Cerebellar nuclear complex (tissue), 1 donor: ENCODE results near the gene RAB25.
A peak's percentile ranks its signal among the peaks of the same experiment; 100 is the strongest.
"Not testable (repeated sequence)": the region's sequence is repeated elsewhere in the genome, so short reads cannot be mapped to it uniquely, and the experiment has no call there.

ENCODE experiments used
- DNase-seq, 2 experiments: peaks; one replicate each; lab custom pipeline; 2025; lab: John Stamatoyannopoulos, UW

RAB25 gene

GRCh38 chr1:156102633-156103511, 41.9 kb downstream of the RAB25 start:
- no peak for DNase-seq

GRCh38 chr1:156103521-156103947, 42.6 kb downstream of the RAB25 start:
- DNase-seq = no peak

GRCh38 chr1:156104065-156104810, 43.3 kb downstream of the RAB25 start:
- no peak for DNase-seq

- DNase-seq = no peak
Observed at GRCh38 chr1:156104861-156105832, 44.2 kb downstream of the RAB25 start.

- DNase-seq = no peak
Observed at GRCh38 chr1:156106624-156107488, 45.9 kb downstream of the RAB25 start.

GRCh38 chr1:156108057-156108456, 47.1 kb downstream of the RAB25 start:
- DNase-seq = no peak

- no peak for DNase-seq
Observed at GRCh38 chr1:156108664-156109241, 47.8 kb downstream of the RAB25 start.

GRCh38 chr1:156110252-156110651, 49.3 kb downstream of the RAB25 start:
- no peak for DNase-seq

- DNase-seq = no peak
Observed at GRCh38 chr1:156111355-156111962, 50.5 kb downstream of the RAB25 start.

- DNase-seq = no peak
Observed at GRCh38 chr1:156112276-156113137, 51.5 kb downstream of the RAB25 start.

GRCh38 chr1:156113282-156113950, 52.5 kb downstream of the RAB25 start:
- DNase-seq = no peak

GRCh38 chr1:156114101-156114918, 53.4 kb downstream of the RAB25 start, which contains the start of gene LMNA:
Gene LMNA, plus strand, starts transcription at chr1:156114711. Its CDS starts 208 bp downstream, at chr1:156114919.
- DNase-seq = peak in 1 of 2 experiments; percentile 56

GRCh38 chr1:156114919-156115513, 54.1 kb downstream of the RAB25 start:
- DNase-seq = no peak

- no peak for DNase-seq
Observed at GRCh38 chr1:156115514-156116374, 54.8 kb downstream of the RAB25 start.

GRCh38 chr1:156116731-156117130, 55.8 kb downstream of the RAB25 start:
- not testable (repeated sequence) for DNase-seq
